IMR-90 (cell line): ENCODE measurements around the gene RYR2. TPM values are rescaled to one million over a fixed set of nuclear protein-coding genes. Genes with fewer than 3 reads are reported as not detected.

Experiments
- ATAC-seq: fragments of 200-7000 bp; cut with Tn5 transposase; 2 replicates; pipeline ENCODE4 v1.9.1; 2020; ENCODE audit warnings: low read depth, mild to moderate bottlenecking, moderate library complexity
- BruUV-seq: library from RNA; stranded (reverse); fragments of 400-500 nt; replicated peaks from 2 replicates; lab custom pipeline; 2021; lab: Mats Ljungman, UMichigan
- CTCF ChIA-PET: fragments of 300-600 bp; formaldehyde crosslinking; extraction: SDS; loops from one replicate; lab custom pipeline; 2021; ENCODE audit warnings: antibody characterized with exemption; lab: Yijun Ruan, JAX
- POLR2A ChIA-PET: fragments of 300-600 bp; sonication (Branson Sonifier 250); formaldehyde crosslinking; loops from one replicate; lab custom pipeline; 2022; ENCODE audit warnings: antibody characterized with exemption; ENCODE audit not compliant: unreplicated experiment; lab: Charles Lee
- DNase-seq: peaks from one replicate; pipeline ENCODE4 v3.0.0; 2013
- H2AFZ ChIP-seq: replicated peaks from 2 replicates; pipeline ENCODE3; 2013; ENCODE audit warnings: low read length, mild to moderate bottlenecking; ENCODE audit not compliant: poor library complexity
- H2AK5ac ChIP-seq: 2 replicates; pipeline ENCODE4 v1.6.1; 2013; ENCODE audit warnings: low read depth, low read length, inconsistent platforms
- H2AK9ac ChIP-seq: replicated peaks from 2 replicates; pipeline ENCODE3; 2013; ENCODE audit warnings: mild to moderate bottlenecking, low read depth, low read length, moderate library complexity; ENCODE audit not compliant: poor library complexity
- H2BK120ac ChIP-seq: 2 replicates; pipeline ENCODE4 v1.6.1; 2013; ENCODE audit warnings: low read depth, low read length, inconsistent platforms
- H2BK15ac ChIP-seq: 3 replicates; pipeline ENCODE4 v1.6.1; 2013; ENCODE audit warnings: low read depth, low read length, inconsistent platforms
- H2BK20ac ChIP-seq: 2 replicates; pipeline ENCODE4 v1.6.1; 2013; ENCODE audit warnings: low read depth, mild to moderate bottlenecking, inconsistent platforms, low read length, moderate library complexity
- H2BK5ac ChIP-seq: 2 replicates; pipeline ENCODE4 v1.6.1; 2013; ENCODE audit warnings: mild to moderate bottlenecking, low read depth, low read length, inconsistent platforms; ENCODE audit not compliant: poor library complexity, severe bottlenecking
- H3K14ac ChIP-seq: replicated peaks from 2 replicates; pipeline ENCODE4 v1.6.1; 2013; ENCODE audit warnings: low read depth, low read length, inconsistent platforms
- H3K18ac ChIP-seq: 2 replicates; pipeline ENCODE4 v1.6.1; 2013; ENCODE audit warnings: low read depth, low read length, control low read depth
- H3K23ac ChIP-seq: 2 replicates; pipeline ENCODE4 v1.6.1; 2013; ENCODE audit warnings: low read depth, low read length, inconsistent platforms
- H3K27ac ChIP-seq: 2 replicates; pipeline ENCODE4 v1.5.1; 2013; ENCODE audit warnings: mild to moderate bottlenecking, control low read depth, low read length; ENCODE audit not compliant: insufficient read depth
- H3K27me3 ChIP-seq: 2 replicates; pipeline ENCODE4 v1.6.1; 2013; ENCODE audit warnings: low read length; ENCODE audit not compliant: control insufficient read depth, insufficient read depth
- H3K36me3 ChIP-seq: 2 replicates; pipeline ENCODE4 v1.6.1; 2013; ENCODE audit warnings: low read length, mixed read lengths; ENCODE audit not compliant: control insufficient read depth, insufficient read depth
- H3K4ac ChIP-seq: 2 replicates; pipeline ENCODE4 v1.6.1; 2013; ENCODE audit warnings: low read depth, low read length, inconsistent platforms
- H3K4me1 ChIP-seq: 2 replicates; pipeline ENCODE4 v1.6.1; 2013; ENCODE audit warnings: low read length, mixed read lengths; ENCODE audit not compliant: control insufficient read depth, insufficient read depth
- H3K4me2 ChIP-seq: 2 replicates; pipeline ENCODE4 v1.6.1; 2013; ENCODE audit warnings: low read depth, mild to moderate bottlenecking, control low read depth, low read length, moderate library complexity
- H3K4me3 ChIP-seq: 2 replicates; pipeline ENCODE4 v1.5.1; 2013; ENCODE audit warnings: low read depth, mild to moderate bottlenecking, control low read depth, low read length, moderate library complexity; ENCODE audit not compliant: insufficient read depth
- H3K56ac ChIP-seq: 2 replicates; pipeline ENCODE4 v1.6.1; 2013; ENCODE audit warnings: low read length, inconsistent platforms; ENCODE audit not compliant: insufficient read depth; ENCODE audit errors: extremely low read depth
- H3K79me1 ChIP-seq, 2 experiments: 2 replicates each; pipeline ENCODE4 v1.6.1; 2013; ENCODE audit warnings: low read length in 2 of 2, inconsistent platforms in 1 of 2, low read depth in 1 of 2
- H3K9ac ChIP-seq: 2 replicates; pipeline ENCODE4 v1.6.1; 2013; ENCODE audit warnings: low read depth, low read length, control low read depth
- H3K9me1 ChIP-seq: 2 replicates; pipeline ENCODE4 v1.6.1; 2013; ENCODE audit warnings: low read length, inconsistent platforms; ENCODE audit not compliant: insufficient read depth
- H3K9me3 ChIP-seq: 2 replicates; pipeline ENCODE4 v1.6.1; 2013; ENCODE audit warnings: low read length; ENCODE audit not compliant: control insufficient read depth, insufficient read depth
- H4K20me1 ChIP-seq: 2 replicates; pipeline ENCODE4 v1.6.1; 2013; ENCODE audit warnings: low read length, inconsistent platforms; ENCODE audit not compliant: insufficient read depth
- H4K5ac ChIP-seq: 2 replicates; pipeline ENCODE4 v1.6.1; 2013; ENCODE audit warnings: mild to moderate bottlenecking, low read depth, low read length, control low read depth
- H4K8ac ChIP-seq, 2 experiments: 2 replicates each; pipeline ENCODE4 v1.6.1; 2013; ENCODE audit warnings: low read depth in 2 of 2, low read length in 2 of 2, control low read depth in 1 of 2, inconsistent platforms in 1 of 2
- H4K91ac ChIP-seq: 2 replicates; pipeline ENCODE4 v1.6.1; 2013; ENCODE audit warnings: low read depth, low read length, inconsistent platforms; ENCODE audit not compliant: insufficient read depth
- BHLHE40 ChIP-seq: fragments of 150-350 bp; IDR thresholded peaks from 2 replicates; pipeline ENCODE4 v1.6.1; 2016; ENCODE audit warnings: mild to moderate bottlenecking, low read depth, low read length
- CEBPB ChIP-seq: IDR thresholded peaks from 2 replicates; pipeline ENCODE4 v1.6.1; 2012; ENCODE audit warnings: low read depth, low read length, improper control_type of control experiment
- CHD1 ChIP-seq: IDR thresholded peaks from 2 replicates; pipeline ENCODE4 v1.6.1; 2012; ENCODE audit warnings: low read depth, low read length, improper control_type of control experiment
- CTCF ChIP-seq: conservative IDR thresholded peaks from 2 replicates; pipeline ENCODE4 v1.5.1; 2012; ENCODE audit warnings: mild to moderate bottlenecking, low read depth, low read length, improper control_type of control experiment
- ELK1 ChIP-seq: fragments of 150-350 bp; IDR thresholded peaks from 2 replicates; pipeline ENCODE4 v1.6.1; 2016; ENCODE audit warnings: low read depth, mild to moderate bottlenecking, low read length, moderate library complexity, borderline replicate concordance
- FOS ChIP-seq: fragments of 150-350 bp; IDR thresholded peaks from 2 replicates; pipeline ENCODE4 v1.6.1; 2016; ENCODE audit warnings: low read depth, low read length
- MAZ ChIP-seq: IDR thresholded peaks from 2 replicates; pipeline ENCODE4 v1.6.1; 2012; ENCODE audit warnings: low read depth, mild to moderate bottlenecking, low read length, improper control_type of control experiment, moderate library complexity, borderline replicate concordance
- MXI1 ChIP-seq: IDR thresholded peaks from 2 replicates; pipeline ENCODE4 v1.6.1; 2012; ENCODE audit warnings: low read depth, mild to moderate bottlenecking, low read length, moderate library complexity, borderline replicate concordance
- NFE2L2 ChIP-seq: fragments of 150-350 bp; IDR thresholded peaks from 2 replicates; pipeline ENCODE4 v1.6.1; 2016; ENCODE audit warnings: low read depth, mild to moderate bottlenecking, low read length
- POLR2A ChIP-seq: IDR thresholded peaks from 2 replicates; pipeline ENCODE4 v1.6.1; 2012; ENCODE audit warnings: mild to moderate bottlenecking, low read depth, low read length
- RCOR1 ChIP-seq: IDR thresholded peaks from 2 replicates; pipeline ENCODE4 v1.6.1; 2012; ENCODE audit warnings: mild to moderate bottlenecking, low read length, improper control_type of control experiment; ENCODE audit not compliant: insufficient replicate concordance
- RFX5 ChIP-seq: IDR thresholded peaks from 2 replicates; pipeline ENCODE4 v1.8.0; 2012; ENCODE audit warnings: low read depth, mild to moderate bottlenecking, low read length, moderate library complexity
- SMC3 ChIP-seq: fragments of 150-350 bp; IDR thresholded peaks from 2 replicates; pipeline ENCODE4 v1.6.1; 2016; ENCODE audit warnings: low read depth, mild to moderate bottlenecking, antibody characterized with exemption, low read length, moderate library complexity
- USF2 ChIP-seq: fragments of 150-350 bp; IDR thresholded peaks from 2 replicates; pipeline ENCODE4 v1.6.1; 2017; ENCODE audit warnings: mild to moderate bottlenecking, antibody characterized with exemption, low read length, low read depth
- WGBS, 2 experiments: methylation state at CpG; one replicate each; pipeline versions ENCODE4 v1.1.5 to v1.1.7; 2013; ENCODE audit warnings: missing lambda C conversion rate in 2 of 2; ENCODE audit not compliant: insufficient read length in 1 of 2; ENCODE audit errors: extremely low coverage in 2 of 2; 5-methylcytosine and 5-hydroxymethylcytosine counted together
- dilution Hi-C: fragments of 300-500 bp; cut with HindIII; formaldehyde crosslinking; loops from one replicate; pipeline ENCODE4 v1.14.3; 2018; ENCODE audit warnings: low sequenced_read_pairs; ENCODE audit not compliant: unreplicated experiment
- in situ Hi-C: fragments of 300-500 bp; cut with MboI; formaldehyde crosslinking; loops from 3 replicates; pipeline ENCODE4 v1.14.3; 2019; ENCODE audit warnings: low sequenced_read_pairs, inconsistent platforms, mixed read lengths
- intact Hi-C: fragments of 100-400 bp; cut with micrococcal nuclease; formaldehyde crosslinking; loops from 2 replicates; pipeline ENCODE4 v1.10.0; 2022
- polyA plus RNA-seq, 3 experiments: library from polyadenylated mRNA; depleted of rRNA; stranded (reverse); fragments of >200 nt; gene quantifications; 2 replicates each; pipeline ENCODE4 v1.2.3, GENCODE V29; 2012; ENCODE audit warnings: low replicate concordance in 1 of 3
- total RNA-seq: library from RNA; depleted of rRNA; stranded (reverse); fragments of >200 nt; gene quantifications from 2 replicates; pipeline ENCODE4 v1.2.3, GENCODE V29; 2012

RYR2 gene
- total and polyA plus RNA-seq, 2 of the 4 experiments (the other 2 are of a cell fraction), result not detected

- Histone ChIP-seq H4K91ac (no peak overlapping the region), H3K18ac (no peak overlapping the region), H3K9me3 (peaks cover 5% of the 10 kb centered on the region; the same call in 1 of the 2 replicates), H2AK5ac (no peak overlapping the region), H3K4me2 (no peak overlapping the region), H4K5ac (no peak overlapping the region), H3K56ac (no peak overlapping the region), H2AK9ac (no peak overlapping the region), H3K79me1 (no peaks in the 10 kb centered on the region), H3K4ac (no peak overlapping the region), H4K20me1 (no peaks in the 10 kb centered on the region), H2AFZ (no peak overlapping the region), H3K4me3 (no peak overlapping the region), H3K27me3 (no peaks in the 10 kb centered on the region), H3K36me3 (no peaks in the 10 kb centered on the region), H2BK20ac (no peak overlapping the region), H2BK15ac (no peak overlapping the region), H3K27ac (no peak overlapping the region), H2BK120ac (no peak overlapping the region), H3K23ac (no peak overlapping the region), H3K9me1 (no peaks in the 10 kb centered on the region), H3K9ac (no peak overlapping the region), H2BK5ac (no peak overlapping the region), H3K14ac (no peak overlapping the region), H3K4me1 (no peaks in the 10 kb centered on the region), H4K8ac (no peak overlapping the region)
- TF ChIP-seq NFE2L2 (no peak), BHLHE40 (no peak), CTCF (no peak), POLR2A (no peak), MXI1 (no peak), USF2 (no peak), CEBPB (no peak), ELK1 (no peak), MAZ (no peak), FOS (no peak), SMC3 (no peak), RFX5 (no peak), RCOR1 (no peak), CHD1 (no peak)
- dilution Hi-C loops (no loop called here), intact Hi-C loops (no loop called here), in situ Hi-C loops (no loop called here)
- CTCF ChIA-PET, result no interaction called here
- WGBS, 2 experiments, result 0% methylated on average over 4 of the region's 11 CpGs; no CpG with 5 or more reads in 1 of the 2 experiments
- DNase-seq (no peak), ATAC-seq (no peak)
- POLR2A ChIA-PET, result no interaction called here
- no TSS peak for BruUV-seq
Measured at GRCh38 chr1:237219751-237220642, 178.0 kb downstream of the RYR2 start.
